GM19324 (cell line): ENCODE results near the gene ATG101.
"Not testable (repeated sequence)": the region's sequence is repeated elsewhere in the genome, so short reads cannot be mapped to it uniquely, and the experiment has no call there.

Experiments
- ATAC-seq: cut with Tn5 transposase; IDR thresholded peaks from one replicate; pipeline ENCODE4 v1.9.1; 2021; ENCODE audit warnings: mild to moderate bottlenecking, moderate library complexity; ENCODE audit not compliant: unreplicated experiment, low FRiP score

ATG101 gene

GRCh38 chr12:52091061-52091460 is 21.3 kb downstream of the ATG101 start:
- no peak for ATAC-seq

GRCh38 chr12:52091869-52092268 is 22.1 kb downstream of the ATG101 start:
- no peak for ATAC-seq

GRCh38 chr12:52093346-52093745 is 23.6 kb downstream of the ATG101 start:
- ATAC-seq, result no peak

- no peak for ATAC-seq
Observed at GRCh38 chr12:52096332-52097044, 26.7 kb downstream of the ATG101 start.

GRCh38 chr12:52097045-52097666 is 27.4 kb downstream of the ATG101 start:
- no peak for ATAC-seq

GRCh38 chr12:52104431-52105089 is 34.8 kb downstream of the ATG101 start:
- ATAC-seq, result not testable (repeated sequence)

GRCh38 chr12:52116222-52117125 is 46.7 kb downstream of the ATG101 start:
- ATAC-seq, result not testable (repeated sequence)

GRCh38 chr12:52117806-52118475 is 48.2 kb downstream of the ATG101 start:
- peak; percentile 35 for ATAC-seq

- no peak for ATAC-seq
Observed at GRCh38 chr12:52119398-52120254, 49.8 kb downstream of the ATG101 start.

- ATAC-seq, result no peak
Observed at GRCh38 chr12:52120951-52121823, 51.4 kb downstream of the ATG101 start.

GRCh38 chr12:52121824-52122539 is 52.2 kb downstream of the ATG101 start:
- ATAC-seq, result no peak

- ATAC-seq, result no peak
Observed at GRCh38 chr12:52122540-52122871, 52.7 kb downstream of the ATG101 start.

- no peak for ATAC-seq
Observed at GRCh38 chr12:52122904-52123303, 53.1 kb downstream of the ATG101 start.

- no peak for ATAC-seq
Observed at GRCh38 chr12:52123487-52124186, 53.9 kb downstream of the ATG101 start.

- ATAC-seq, result no peak
Observed at GRCh38 chr12:52125476-52125900, 55.7 kb downstream of the ATG101 start.

GRCh38 chr12:52126050-52126604 is 56.3 kb downstream of the ATG101 start:
- no peak for ATAC-seq
